Tibial nerve (tissue), 4 donors: ENCODE measurements around the gene SYNE4. TPM values are rescaled to one million over a fixed set of nuclear protein-coding genes. Genes with fewer than 3 reads are reported as not detected.
"Not testable (repeated sequence)": the region's sequence is repeated elsewhere in the genome, so short reads cannot be mapped to it uniquely, and the experiment has no call there.

Experiments
- DNase-seq, 2 donors: peaks; one replicate each; pipeline ENCODE4 v3.0.0-alpha.2; 2019; ENCODE audit warnings: low spot score in 2 of 2
- H3K27ac ChIP-seq, 4 donors: fragments of 200-600 bp; sonication (generic) in 3 of 4; one replicate each; pipeline ENCODE4 v1.5.1; 2017 to 2019; ENCODE audit warnings: mild to moderate bottlenecking in 1 of 4
- H3K27me3 ChIP-seq, 2 donors: fragments of 200-600 bp; sonication (generic) in 1 of 2; one replicate each; pipeline versions ENCODE4 v1.5.1 to v1.6.0; 2017 to 2019
- H3K36me3 ChIP-seq, 3 donors: fragments of 200-600 bp; sonication (generic); one replicate each; pipeline ENCODE4 v1.5.1; 2018 to 2019
- H3K4me1 ChIP-seq, 4 donors: fragments of 200-600 bp; sonication (generic) in 3 of 4; one replicate each; pipeline ENCODE4 v1.5.1; 2017 to 2019
- H3K4me3 ChIP-seq, 4 donors: fragments of 200-600 bp; sonication (generic) in 3 of 4; one replicate each; pipeline ENCODE4 v1.5.1; 2017 to 2019; ENCODE audit warnings: mild to moderate bottlenecking in 1 of 4, moderate library complexity in 1 of 4
- H3K9me3 ChIP-seq, 4 donors: fragments of 200-600 bp; sonication (generic) in 3 of 4; one replicate each; pipeline ENCODE4 v1.5.1; 2017 to 2019
- EP300 ChIP-seq, 2 donors: sonication (generic); formaldehyde crosslinking; IDR thresholded peaks; one replicate each; pipeline ENCODE4 v1.6.1; 2017; ENCODE audit warnings: antibody characterized with exemption in 2 of 2, mild to moderate bottlenecking in 1 of 2
- POLR2A ChIP-seq, 2 donors: fragments of 450-650 bp; IDR thresholded peaks; one replicate each; pipeline ENCODE4 v1.6.1; 2017; ENCODE audit warnings: antibody characterized with exemption in 2 of 2, mild to moderate bottlenecking in 2 of 2, moderate library complexity in 2 of 2
- WGBS, 2 donors: methylation state at CpG; one replicate each; pipeline ENCODE4 v1.1.5; 2018; 5-methylcytosine and 5-hydroxymethylcytosine counted together
- small RNA-seq: library from RNA; depleted of rRNA; stranded (forward); fragments of <200 nt; gene quantifications from one replicate; pipeline ENCODE3, GENCODE V24; 2016
- total RNA-seq, 4 donors: library from RNA; depleted of rRNA; stranded (reverse); fragments of >200 nt; gene quantifications; one replicate each; pipeline ENCODE4 v1.1.0, GENCODE V29; 2016
- TF ChIP-seq, protein P1 (sequence below), 5 experiments: fragments of 200-600 bp in 3 of 5; fragments of 450-650 bp in 2 of 5; sonication (generic) in 3 of 5; IDR thresholded peaks; one replicate each; pipeline ENCODE4 v1.5.1; 2016 to 2019; ENCODE audit warnings: antibody characterized with exemption in 5 of 5, mild to moderate bottlenecking in 3 of 5, moderate library complexity in 2 of 5

The SYNE4 gene
- total RNA-seq, 4 donors from 2014 or later = 0.21 to 2.1 (median 0.98) TPM; not detected in 1

DNA sequence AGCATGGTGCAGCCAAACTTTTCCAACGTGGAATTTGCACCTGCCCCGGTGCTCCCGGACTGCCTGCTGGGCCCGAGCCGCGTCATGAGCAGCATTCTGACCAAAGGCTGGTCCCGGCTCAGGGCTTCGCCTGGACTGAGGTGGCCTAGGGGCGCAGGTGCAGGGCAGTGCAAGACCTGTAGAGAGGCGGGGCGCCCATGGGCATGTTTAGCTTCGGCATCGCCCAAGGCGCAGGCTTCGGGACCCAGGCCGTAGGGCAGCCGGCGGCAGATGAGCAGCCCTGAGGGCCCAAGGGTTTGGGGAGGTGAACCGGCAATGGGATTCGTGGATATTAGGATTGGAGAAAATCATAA, 48.7 kb downstream of the SYNE4 start:
- Histone ChIP-seq H3K4me3 (no peak overlapping the region), H3K36me3 (no peaks in the 10 kb centered on the region), H3K27me3 (peaks cover 2 to 49% of the 10 kb centered on the region in 2 donors), H3K4me1 (peaks cover 0 to 14% (median 0%) of the 10 kb centered on the region in 4 donors), H3K27ac (no peak overlapping the region), H3K9me3 (no peaks in the 10 kb centered on the region)
- no peak for DNase-seq
- 29 to 51% methylated on average over 10 to 14 of the region's 20 CpGs for WGBS, 2 donors
- TF ChIP-seq EP300 (IDR thresholded peaks at IDR 0.05) (no peak), POLR2A (IDR thresholded peaks at IDR 0.05) (no peak)
- TF ChIP-seq, protein P1, sequence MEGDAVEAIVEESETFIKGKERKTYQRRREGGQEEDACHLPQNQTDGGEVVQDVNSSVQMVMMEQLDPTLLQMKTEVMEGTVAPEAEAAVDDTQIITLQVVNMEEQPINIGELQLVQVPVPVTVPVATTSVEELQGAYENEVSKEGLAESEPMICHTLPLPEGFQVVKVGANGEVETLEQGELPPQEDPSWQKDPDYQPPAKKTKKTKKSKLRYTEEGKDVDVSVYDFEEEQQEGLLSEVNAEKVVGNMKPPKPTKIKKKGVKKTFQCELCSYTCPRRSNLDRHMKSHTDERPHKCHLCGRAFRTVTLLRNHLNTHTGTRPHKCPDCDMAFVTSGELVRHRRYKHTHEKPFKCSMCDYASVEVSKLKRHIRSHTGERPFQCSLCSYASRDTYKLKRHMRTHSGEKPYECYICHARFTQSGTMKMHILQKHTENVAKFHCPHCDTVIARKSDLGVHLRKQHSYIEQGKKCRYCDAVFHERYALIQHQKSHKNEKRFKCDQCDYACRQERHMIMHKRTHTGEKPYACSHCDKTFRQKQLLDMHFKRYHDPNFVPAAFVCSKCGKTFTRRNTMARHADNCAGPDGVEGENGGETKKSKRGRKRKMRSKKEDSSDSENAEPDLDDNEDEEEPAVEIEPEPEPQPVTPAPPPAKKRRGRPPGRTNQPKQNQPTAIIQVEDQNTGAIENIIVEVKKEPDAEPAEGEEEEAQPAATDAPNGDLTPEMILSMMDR (IDR thresholded peaks at IDR 0.05) = no peak

DNA sequence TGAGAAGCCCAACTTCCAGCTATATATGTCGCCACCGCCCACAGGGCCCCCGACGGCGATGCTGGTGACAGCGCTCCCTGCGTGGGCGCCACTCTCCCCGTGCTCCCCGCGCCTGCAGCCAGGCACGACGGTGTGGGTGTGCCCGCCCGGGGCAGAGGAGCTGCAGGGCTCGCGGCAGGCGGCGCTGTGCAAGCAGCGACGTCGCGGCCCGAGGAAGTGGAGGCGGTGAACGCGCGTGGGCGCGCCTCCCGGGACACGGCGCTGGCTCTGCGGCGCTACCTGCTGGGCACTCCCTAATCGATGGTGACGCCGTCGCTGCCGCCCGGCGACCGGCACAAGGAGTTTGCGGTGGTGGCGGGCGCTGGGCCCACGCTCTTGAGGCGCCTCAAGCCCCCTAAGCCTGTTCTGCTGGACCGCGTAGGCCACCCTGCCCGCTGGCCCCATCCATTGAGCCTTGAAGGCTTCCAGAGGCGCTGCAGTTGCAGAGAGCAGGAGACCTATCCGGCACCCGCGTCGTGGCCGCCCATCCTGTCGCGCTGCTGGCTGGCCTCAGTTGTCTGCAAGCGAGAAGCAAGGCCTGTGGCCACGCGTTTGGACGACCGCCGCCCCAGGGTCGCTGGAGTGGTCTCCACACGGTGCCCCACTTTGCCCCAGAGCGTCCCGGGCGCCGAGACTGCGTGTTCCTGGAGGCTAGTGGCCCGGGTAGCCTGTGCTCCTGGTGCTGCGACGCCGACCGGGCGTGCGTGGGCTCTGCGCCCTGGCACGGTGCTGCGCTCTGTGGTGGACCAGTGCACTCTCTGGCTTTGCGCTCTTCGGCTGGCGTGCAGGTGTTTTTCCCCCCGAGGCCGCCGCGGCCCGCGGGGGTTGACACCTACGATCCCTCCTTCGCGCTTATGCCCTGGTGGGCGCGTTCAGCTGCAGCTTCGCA, 49.3 kb downstream of the SYNE4 start:
- H3K4me3 ChIP-seq = peak overlapping the region in 2 of 4 donors; percentile 25 to 36
- no peak overlapping the region for H3K27ac ChIP-seq
- H3K36me3 ChIP-seq = no peaks in the 10 kb centered on the region
- 0 to 8% methylated on average over 5 of the region's 97 CpGs for WGBS, 2 donors
- H3K27me3 ChIP-seq = peaks cover 2 to 49% of the 10 kb centered on the region in 2 donors
- no peaks in the 10 kb centered on the region for H3K9me3 ChIP-seq
- TF ChIP-seq, protein P1 (IDR thresholded peaks at IDR 0.05) = peak in 2 of 5 experiments; percentile 14 to 25
- TF ChIP-seq POLR2A (IDR thresholded peaks at IDR 0.05) = no peak
- peaks cover 0 to 14% (median 0%) of the 10 kb centered on the region in 4 donors for H3K4me1 ChIP-seq
- DNase-seq = no peak

DNA sequence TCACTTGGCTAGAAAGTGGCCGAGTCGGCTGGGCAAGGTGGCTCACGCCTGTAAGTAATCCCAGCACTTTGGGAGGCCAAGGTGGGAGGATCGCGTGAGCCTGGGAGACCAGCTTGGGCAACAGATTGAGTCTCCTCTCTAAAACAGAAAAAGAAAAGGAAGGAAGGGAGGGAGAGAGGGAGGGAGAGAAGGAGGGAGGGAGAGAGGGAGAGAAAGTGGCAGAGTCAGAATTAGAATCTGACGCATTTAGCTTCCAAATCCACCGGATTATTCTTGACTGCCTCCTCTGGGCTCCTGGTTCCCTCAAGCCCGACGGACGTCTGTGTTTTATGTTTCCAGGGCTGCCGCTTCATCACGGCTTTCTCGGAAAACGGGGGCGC, 50.0 kb downstream of the SYNE4 start:
- no peak for DNase-seq
- H3K4me3 ChIP-seq = peak overlapping the region in 2 of 4 donors; percentile 25 to 36
- no peaks in the 10 kb centered on the region for H3K9me3 ChIP-seq
- peaks cover 2 to 47% of the 10 kb centered on the region in 2 donors for H3K27me3 ChIP-seq
- H3K27ac ChIP-seq = no peak overlapping the region
- no peak for TF ChIP-seq EP300 (IDR thresholded peaks at IDR 0.05)
- TF ChIP-seq, protein P1 (IDR thresholded peaks at IDR 0.05) = no peak
- no peak for TF ChIP-seq POLR2A (IDR thresholded peaks at IDR 0.05)
- WGBS, 2 donors = 29 to 33% methylated on average over 15 of the region's 15 CpGs
- H3K4me1 ChIP-seq = peaks cover 0 to 14% (median 3%) of the 10 kb centered on the region in 4 donors
- no peaks in the 10 kb centered on the region for H3K36me3 ChIP-seq

DNA sequence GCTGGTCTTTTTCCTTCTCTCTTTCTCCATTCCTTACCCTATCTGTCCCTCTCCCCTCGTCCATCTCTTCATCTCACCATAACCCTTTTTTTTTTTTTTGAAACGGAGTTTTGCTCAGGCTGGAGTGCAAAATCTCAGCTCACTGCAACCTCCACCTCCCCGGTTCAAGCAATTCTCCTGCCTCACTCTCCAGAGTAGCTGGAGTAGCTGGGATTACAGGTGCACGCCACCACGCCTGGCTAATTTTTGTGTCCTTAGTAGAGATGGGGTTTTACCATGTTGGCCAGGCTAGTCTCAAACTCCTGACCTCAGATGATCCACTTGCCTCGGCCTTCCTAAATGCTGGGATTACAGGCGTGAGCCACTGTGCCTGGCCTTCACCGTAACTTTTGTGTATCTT, 51.2 kb downstream of the SYNE4 start:
- not testable (repeated sequence) for H3K4me3 ChIP-seq, H3K27ac ChIP-seq, H3K36me3 ChIP-seq, H3K9me3 ChIP-seq, DNase-seq
- WGBS, 2 donors = 76 to 84% methylated on average over 8 of the region's 8 CpGs
- H3K27me3 ChIP-seq = peaks cover 2 to 45% of the 10 kb centered on the region in 2 donors
- peaks cover 0 to 14% (median 4%) of the 10 kb centered on the region in 4 donors for H3K4me1 ChIP-seq

DNA sequence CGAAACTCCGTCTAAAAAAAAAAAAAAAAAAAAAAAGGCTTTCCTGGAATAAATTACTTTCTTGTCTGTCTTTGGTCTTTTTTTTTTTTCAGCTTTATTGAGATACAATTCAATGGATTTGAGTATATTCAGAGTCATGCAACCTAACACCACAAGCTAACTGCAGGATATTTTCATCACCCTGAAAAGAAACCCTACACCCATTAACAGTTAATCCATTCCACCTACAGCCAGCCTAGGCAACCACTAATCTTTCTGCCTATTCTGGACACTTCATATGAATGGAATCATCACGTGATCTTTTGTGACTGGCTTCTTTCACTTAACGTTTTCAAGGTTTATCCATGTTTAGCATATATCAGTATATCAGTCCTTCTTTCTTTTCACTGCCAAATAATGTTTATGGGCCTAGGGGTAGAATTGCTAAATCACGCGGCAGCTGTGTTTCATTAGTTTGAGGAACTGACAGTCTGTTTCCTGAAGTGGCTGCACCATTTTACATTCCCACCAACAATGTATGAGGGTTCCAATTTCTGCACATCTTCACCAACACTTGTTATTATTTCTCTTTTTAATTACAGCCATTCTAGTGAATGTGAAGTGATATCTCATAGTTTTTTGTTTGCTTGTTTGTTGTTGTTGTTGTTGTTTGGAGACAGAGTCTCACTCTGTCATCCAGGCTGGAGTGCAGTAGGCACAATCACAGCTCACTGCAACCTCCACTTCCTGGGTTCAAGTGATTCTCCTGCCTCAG, 52.6 kb downstream of the SYNE4 start:
- no peak for DNase-seq
- no peaks in the 10 kb centered on the region for H3K9me3 ChIP-seq
- 70 to 76% methylated on average over 6 of the region's 6 CpGs for WGBS, 2 donors
- H3K4me3 ChIP-seq = no peak overlapping the region
- no peaks in the 10 kb centered on the region for H3K36me3 ChIP-seq
- H3K27ac ChIP-seq = no peak overlapping the region
- H3K27me3 ChIP-seq = peaks cover 2 to 36% of the 10 kb centered on the region in 2 donors
- no peak for TF ChIP-seq EP300 (IDR thresholded peaks at IDR 0.05)
- TF ChIP-seq, protein P1 (IDR thresholded peaks at IDR 0.05) = no peak
- TF ChIP-seq POLR2A (IDR thresholded peaks at IDR 0.05) = no peak
- peaks cover 0 to 14% (median 4%) of the 10 kb centered on the region in 4 donors for H3K4me1 ChIP-seq

Small RNAs within 50 kb of the gene (small RNA-seq; reads per million reads assigned to genes)
- not detected for gene AF038458.1

Other genes starting within 250 kb of the SYNE4 start
- gene ARHGAP33, start 233.2 kb downstream of the SYNE4 start, total RNA-seq = 10 to 100 TPM in 3 of 4 donors, 1 to 10 TPM in 1; 6.6 to 46.8 (median 26.1) TPM
- not detected for gene PRODH2, start 196.0 kb downstream of the SYNE4 start, total RNA-seq
- gene NPHS1, start 156.3 kb downstream of the SYNE4 start, total RNA-seq = not detected
- gene KIRREL2, start 151.9 kb downstream of the SYNE4 start, total RNA-seq = under 1 TPM in 1 of 4 donors, not detected in 3; 0.44 TPM
- gene APLP1, start 140.2 kb downstream of the SYNE4 start, total RNA-seq = 10 to 100 TPM in 2 of 4 donors, 1 to 10 TPM in 2; 8.7 to 19.7 (median 10.7) TPM
- 10 to 100 TPM; 15.1 to 23.8 (median 21.8) TPM for gene NFKBID, start 108.3 kb downstream of the SYNE4 start, total RNA-seq
- gene HCST, start 106.3 kb downstream of the SYNE4 start, total RNA-seq = 10 to 100 TPM; 10.5 to 37.6 (median 15.5) TPM
- 100 to 1,000 TPM in 3 of 4 donors, 10 to 100 TPM in 1; 41.4 to 122 (median 117) TPM for gene TYROBP, start 100.5 kb downstream of the SYNE4 start, total RNA-seq
- gene LRFN3, start 72.4 kb downstream of the SYNE4 start, total RNA-seq = 10 to 100 TPM in 2 of 4 donors, 1 to 10 TPM in 2; 5.0 to 20.4 (median 8.6) TPM
- 10 to 100 TPM; 67.8 to 88.9 (median 77.1) TPM for gene SDHAF1, start 13.6 kb downstream of the SYNE4 start, total RNA-seq
- gene ALKBH6, start 5.4 kb upstream of the SYNE4 start, total RNA-seq = 10 to 100 TPM; 25.3 to 46.0 (median 33.9) TPM
- 10 to 100 TPM; 20.1 to 44.7 (median 24.6) TPM for gene CLIP3, start 24.1 kb upstream of the SYNE4 start, total RNA-seq
- 10 to 100 TPM; 11.4 to 21.0 (median 16.0) TPM for gene THAP8, start 45.5 kb upstream of the SYNE4 start, total RNA-seq
- gene WDR62, start 46.1 kb upstream of the SYNE4 start, total RNA-seq = 1 to 10 TPM in 2 of 4 donors, under 1 TPM in 2; 0.42 to 2.1 (median 1.4) TPM
- gene OVOL3, start 102.3 kb upstream of the SYNE4 start, total RNA-seq = not detected
- gene POLR2I, start 106.1 kb upstream of the SYNE4 start, total RNA-seq = 10 to 100 TPM; 54.2 to 98.4 (median 77.4) TPM
- 100 to 1,000 TPM; 183 to 254 (median 225) TPM for gene TBCB, start 106.7 kb upstream of the SYNE4 start, total RNA-seq
- 100 to 1,000 TPM; 179 to 235 (median 213) TPM for gene CAPNS1, start 131.3 kb upstream of the SYNE4 start, total RNA-seq
- 10 to 100 TPM; 18.4 to 73.9 (median 35.5) TPM for gene COX7A1, start 143.6 kb upstream of the SYNE4 start, total RNA-seq
- gene ZNF565, start 205.9 kb upstream of the SYNE4 start, total RNA-seq = 1 to 10 TPM; 4.8 to 9.6 (median 6.9) TPM
- 10 to 100 TPM; 52.2 to 66.1 (median 53.9) TPM for gene ZNF146, start 206.3 kb upstream of the SYNE4 start, total RNA-seq